HG03159 (cell line): ENCODE data around the gene ANKRD18B.
"Not testable (repeated sequence)": the region's sequence is repeated elsewhere in the genome, so short reads cannot be mapped to it uniquely, and the experiment has no call there.

ENCODE experiments used
- ATAC-seq: cut with Tn5 transposase; IDR thresholded peaks from one replicate; pipeline ENCODE4 v1.9.1; 2021; ENCODE audit warnings: mild to moderate bottlenecking, moderate library complexity; ENCODE audit not compliant: unreplicated experiment

Gene ANKRD18B

GRCh38 chr9:33523397-33524305, at the start of gene ANKRD18B:
ANKRD18B (plus strand) TSS chr9:33524251; CDS start chr9:33524490, 239 bp downstream.
- not testable (repeated sequence) for ATAC-seq

DNA sequence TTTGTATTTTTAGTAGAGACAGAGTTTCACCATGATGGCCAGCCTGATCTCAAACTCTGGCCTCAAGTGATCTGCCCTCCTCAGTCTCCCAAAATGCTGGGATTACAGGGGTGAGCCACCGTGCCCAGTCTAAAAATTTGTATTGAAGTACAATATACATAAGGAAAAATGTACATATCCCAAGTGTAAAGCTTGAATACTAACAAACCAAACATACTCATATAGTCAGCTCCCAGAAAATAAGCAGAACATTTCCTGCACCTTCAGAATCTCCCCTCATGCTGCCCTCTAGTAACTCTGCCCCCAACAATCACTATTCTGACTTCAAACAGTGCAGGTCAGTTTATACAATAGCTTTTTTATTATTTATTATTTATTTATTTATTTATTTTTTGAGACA, 48.7 kb upstream of the ANKRD18B start:
- no peak for ATAC-seq

DNA sequence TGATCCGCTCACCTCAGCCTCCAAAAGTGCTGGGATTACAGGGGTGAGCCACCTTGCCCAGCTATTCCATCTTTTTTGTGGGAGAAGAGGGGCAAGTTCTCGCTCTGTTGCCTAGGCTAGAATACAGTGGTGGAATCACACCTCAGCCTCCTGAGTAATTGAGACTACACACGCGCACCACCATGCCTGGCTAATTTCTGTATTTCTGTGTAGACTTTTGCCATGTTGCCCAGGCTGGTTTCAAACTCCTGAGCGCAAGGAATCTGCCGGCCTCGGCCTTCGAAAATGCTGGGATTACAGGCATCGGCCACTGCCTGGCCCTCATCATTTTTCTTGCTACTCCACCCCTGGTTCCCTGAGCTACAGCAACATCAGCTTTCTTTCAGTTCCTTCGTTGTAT, 47.5 kb upstream of the ANKRD18B start:
- ATAC-seq = no peak

DNA sequence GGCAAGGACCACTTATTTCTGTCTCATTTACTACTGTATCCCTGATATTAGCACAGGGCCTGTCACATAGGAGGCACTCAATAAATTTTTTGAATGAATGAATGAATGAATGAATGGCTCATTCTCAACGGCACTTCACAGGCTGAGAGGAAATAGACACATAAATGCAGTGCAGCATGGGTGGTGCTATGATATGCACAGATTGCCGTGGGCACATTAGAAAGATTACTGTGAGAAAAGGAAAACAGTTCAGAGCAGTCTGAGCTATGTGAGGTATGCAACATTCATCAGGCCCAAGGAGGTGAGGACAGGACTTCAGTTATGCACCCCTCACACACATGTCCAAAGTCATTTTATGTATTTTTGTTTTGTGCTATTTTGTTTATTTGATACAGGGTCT, 43.9 kb upstream of the ANKRD18B start:
- no peak for ATAC-seq

- ATAC-seq = no peak
These were observed 43.1 kb upstream of the ANKRD18B start for GRCh38 chr9:33480976-33481375.

DNA sequence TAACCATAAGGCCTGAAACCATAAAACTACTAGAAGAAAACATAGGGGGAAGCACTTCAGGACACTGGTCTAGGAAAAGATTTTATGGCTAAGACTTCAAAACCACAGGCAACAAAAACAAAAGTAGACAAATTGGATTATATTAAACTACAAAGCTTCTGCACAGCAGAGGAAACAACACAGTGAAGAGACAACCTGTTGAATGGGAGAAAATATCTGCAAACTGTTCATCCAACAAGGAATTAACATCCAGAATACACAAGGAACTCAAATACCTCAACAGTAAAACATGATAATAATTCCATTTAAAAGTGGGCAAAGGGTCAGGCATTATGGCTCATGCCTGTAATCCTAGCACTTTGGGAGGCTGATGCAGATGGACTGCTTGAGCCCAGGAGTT, 38.7 kb upstream of the ANKRD18B start:
- ATAC-seq = not testable (repeated sequence)

- ATAC-seq = no peak
These were observed 35.0 kb upstream of the ANKRD18B start for GRCh38 chr9:33489066-33489465.

GRCh38 chr9:33493819-33494218, 30.2 kb upstream of the ANKRD18B start:
- ATAC-seq = not testable (repeated sequence)

- ATAC-seq = no peak
These were observed 25.7 kb upstream of the ANKRD18B start for GRCh38 chr9:33498387-33498786.

DNA sequence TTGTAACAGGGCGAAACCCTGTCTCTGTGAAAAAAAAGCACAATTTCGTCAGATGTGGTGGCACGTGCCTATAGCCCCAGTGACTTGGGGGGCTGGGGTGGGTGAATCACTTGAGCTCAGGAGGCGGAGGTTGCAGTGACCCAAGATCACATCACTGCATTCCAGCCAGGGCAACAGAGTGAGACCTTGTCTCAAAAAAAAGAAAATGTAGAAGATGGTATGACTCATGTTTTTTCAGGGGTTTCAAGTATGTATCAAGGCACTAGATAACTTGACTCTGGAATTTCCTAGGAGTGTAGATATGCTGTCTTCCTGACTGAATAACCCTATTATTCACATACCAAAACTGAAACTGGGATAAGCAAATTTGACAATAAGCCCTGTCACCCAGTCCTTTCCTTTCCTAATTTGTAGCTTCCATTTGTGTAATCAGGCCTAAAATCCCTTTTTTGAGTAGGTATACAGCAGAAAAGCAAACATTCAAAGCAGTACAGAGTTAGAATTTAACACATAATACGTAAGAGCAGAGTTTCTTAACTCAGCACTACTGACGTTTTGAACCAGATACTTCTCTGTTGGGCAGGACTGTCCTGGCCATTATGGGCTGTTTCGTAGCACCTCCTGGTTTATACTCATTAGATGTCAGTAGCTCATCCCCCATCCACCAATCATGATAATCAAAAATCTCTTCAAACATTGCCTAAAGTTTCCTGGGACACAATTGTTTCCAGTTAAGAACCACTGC, 17.3 kb upstream of the ANKRD18B start:
- no peak for ATAC-seq

DNA sequence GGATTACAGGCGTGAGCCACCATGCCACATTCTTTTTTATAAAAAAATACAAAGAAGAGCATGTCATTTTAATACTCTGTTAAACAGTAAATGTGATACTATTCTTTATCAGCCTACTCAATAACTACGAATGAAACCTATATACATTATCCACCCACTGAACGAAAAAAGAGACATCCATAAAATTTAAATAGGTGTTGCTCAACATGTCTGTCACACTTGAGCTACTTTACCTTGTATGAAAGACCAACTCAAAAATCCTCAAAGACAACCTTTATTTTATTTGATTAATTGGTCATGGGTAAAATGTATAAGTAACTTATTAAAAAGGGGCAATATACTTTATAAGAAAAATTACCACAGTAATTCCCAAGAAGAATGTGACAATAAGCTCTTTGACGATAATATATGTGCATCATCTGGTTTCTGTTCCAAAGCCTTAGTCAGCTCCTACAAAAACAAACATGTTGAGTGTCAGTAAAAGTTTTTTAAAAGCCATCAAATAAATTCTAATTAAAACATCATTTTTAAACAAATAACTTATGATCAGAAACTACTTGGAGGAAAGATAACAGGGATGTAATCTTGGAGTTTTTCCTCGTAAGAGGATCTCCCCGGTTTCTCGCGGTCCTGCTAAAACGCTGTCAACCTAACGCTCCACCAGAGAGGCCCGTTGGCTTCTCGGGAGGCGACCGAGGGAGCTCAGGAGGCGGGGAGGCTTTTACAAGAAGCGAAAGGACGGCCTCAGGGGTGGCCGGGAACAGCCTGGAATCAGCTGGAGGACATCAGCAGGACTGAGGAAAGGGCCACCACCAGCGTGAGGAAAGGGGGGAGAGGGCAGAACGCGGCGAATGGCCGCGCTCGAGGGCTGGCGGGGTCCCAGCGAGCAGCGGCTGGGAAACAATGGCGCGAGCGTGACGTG, 13.5 kb upstream of the ANKRD18B start:
- peak; percentile 63 for ATAC-seq

DNA sequence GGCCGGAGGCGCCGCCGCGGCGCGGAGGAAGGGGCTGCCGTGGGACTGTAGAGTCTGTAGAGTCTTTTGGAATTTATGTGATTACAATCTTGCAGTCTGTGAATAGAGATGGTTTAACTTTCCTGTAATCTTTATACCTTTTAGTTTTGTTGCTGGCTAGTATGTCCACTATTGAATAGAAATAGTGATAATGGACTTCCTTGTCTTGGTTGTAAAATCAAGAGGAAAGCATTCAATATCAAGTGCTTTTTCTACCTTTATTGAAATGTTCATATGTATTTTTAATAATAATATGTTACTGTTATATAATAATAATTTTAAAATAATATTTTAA, 12.9 kb upstream of the ANKRD18B start:
- not testable (repeated sequence) for ATAC-seq

GRCh38 chr9:33512535-33512934, 11.5 kb upstream of the ANKRD18B start:
- ATAC-seq = not testable (repeated sequence)

GRCh38 chr9:33515342-33515995, 8.6 kb upstream of the ANKRD18B start:
- ATAC-seq = not testable (repeated sequence)

DNA sequence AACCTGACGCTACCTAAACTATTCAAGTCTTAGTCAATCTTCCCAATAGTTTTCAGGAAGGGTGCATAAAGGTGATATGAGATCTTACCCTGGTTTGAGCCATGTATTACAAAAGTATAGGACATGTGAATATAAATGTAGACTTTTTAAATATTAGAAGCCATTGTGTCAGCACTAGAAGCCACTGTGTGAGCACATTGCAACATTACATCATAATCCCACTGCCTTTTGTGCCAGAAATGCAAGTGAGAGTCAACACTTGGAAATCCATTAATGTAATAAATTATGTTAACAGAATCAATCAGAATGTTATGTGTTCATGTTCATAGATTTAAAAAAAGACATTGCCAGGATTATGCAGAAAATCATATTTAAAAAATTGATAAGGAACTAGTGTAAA, 7.7 kb upstream of the ANKRD18B start:
- ATAC-seq = not testable (repeated sequence)

DNA sequence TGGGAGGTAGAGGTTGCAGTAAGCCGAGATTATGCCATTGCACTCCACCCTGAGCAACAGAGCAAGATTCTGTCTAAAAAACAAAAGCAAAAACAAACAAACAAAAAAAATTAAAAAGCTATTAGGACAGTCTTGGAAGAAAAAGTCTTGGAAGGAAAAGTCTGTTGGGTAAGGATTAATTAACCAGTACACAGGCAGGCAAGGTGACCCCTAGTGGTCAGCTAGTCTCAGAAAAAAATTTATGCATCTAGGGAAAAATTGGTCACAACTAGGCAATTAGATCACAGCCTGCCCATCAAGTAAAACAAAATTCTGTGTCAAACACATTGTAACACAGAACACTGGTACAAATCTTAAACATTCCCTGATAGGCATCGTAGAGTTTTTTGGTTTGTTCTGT, 6.7 kb upstream of the ANKRD18B start:
- ATAC-seq = no peak

GRCh38 chr9:33517934-33518577, 6.0 kb upstream of the ANKRD18B start:
- ATAC-seq = not testable (repeated sequence)

- ATAC-seq = not testable (repeated sequence)
These were observed 2.2 kb upstream of the ANKRD18B start for GRCh38 chr9:33521861-33522260.

GRCh38 chr9:33524306-33524947, 376 bp downstream of the ANKRD18B start:
- no peak for ATAC-seq
